HFFc6 (cell line): Measurements from ENCODE around the gene NPEPL1. TPM values are rescaled to one million over a fixed set of nuclear protein-coding genes. Genes with fewer than 3 reads are reported as not detected.
"Not testable (repeated sequence)": the region's sequence is repeated elsewhere in the genome, so short reads cannot be mapped to it uniquely, and the experiment has no call there.

Experiments used
- DNase-seq: peaks from one replicate; pipeline ENCODE4 v3.0.0-alpha.2; 2018
- H3K27ac Mint-ChIP-seq: 2 replicates; pipeline ENCODE4 v1.8.0; 2020; ENCODE audit warnings: mild to moderate bottlenecking, mixed read lengths
- H3K27me3 Mint-ChIP-seq: 2 replicates; pipeline ENCODE4 v1.8.0; 2021; ENCODE audit warnings: mild to moderate bottlenecking, moderate library complexity, mixed read lengths; ENCODE audit not compliant: insufficient read depth
- H3K36me3 Mint-ChIP-seq: 2 replicates; pipeline ENCODE4 v1.8.0; 2021; ENCODE audit warnings: low read depth, mixed read lengths
- H3K4me1 Mint-ChIP-seq: 2 replicates; pipeline ENCODE4 v1.8.0; 2020; ENCODE audit warnings: low read depth, mixed read lengths
- H3K4me3 Mint-ChIP-seq: 2 replicates; pipeline ENCODE4 v1.8.0; 2020; ENCODE audit warnings: mild to moderate bottlenecking, moderate library complexity, mixed read lengths
- H3K9me3 Mint-ChIP-seq: 2 replicates; pipeline ENCODE4 v1.8.0; 2020; ENCODE audit warnings: mild to moderate bottlenecking, mixed read lengths
- total RNA-seq, 6 experiments: library from RNA; stranded (reverse); fragmentation: NEBNext Ultra II Directional; extraction: Animal tissue kit (Norgen Biotek cat#: 25700); gene quantifications; 2 replicates in 1 of 6; 3 replicates in 5 of 6; pipeline ENCODE4 v1.2.3, GENCODE V29; 2021
- TF ChIP-seq, protein P1 (sequence below): fragments of 200-600 bp; sonication (generic); IDR thresholded peaks from 2 replicates; pipeline ENCODE4 v1.5.0; 2021; ENCODE audit warnings: antibody characterized with exemption, mild to moderate bottlenecking

Gene NPEPL1
- total RNA-seq, 6 experiments from 2014 or later, result 12.0 to 17.8 (median 12.6) TPM

DNA sequence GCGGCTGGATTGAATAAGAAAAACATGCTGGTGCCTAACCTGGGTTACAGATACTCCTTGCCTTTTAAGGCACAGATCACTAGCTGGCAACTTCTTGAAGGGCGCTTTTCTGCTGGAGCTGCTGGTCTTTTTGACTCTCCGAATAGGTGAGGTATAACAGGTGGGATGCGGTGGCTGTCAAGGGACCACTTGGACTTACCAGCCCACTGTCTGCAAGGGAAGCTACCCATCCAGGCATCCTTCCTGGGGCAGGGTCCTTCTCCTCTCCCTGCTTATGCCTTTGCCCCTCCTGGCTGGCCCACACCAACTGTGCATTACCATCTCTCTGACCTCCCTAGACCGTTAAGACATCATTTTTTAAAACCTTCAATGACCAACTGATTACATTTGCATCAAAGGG lies 57.4 kb downstream of the NPEPL1 start:
- Mint-ChIP-seq H3K9me3 (no peaks in the 10 kb centered on the region), H3K27me3 (peaks cover 60% of the 10 kb centered on the region), H3K27ac (no peak overlapping the region), H3K4me3 (no peak overlapping the region), H3K36me3 (no peaks in the 10 kb centered on the region), H3K4me1 (no peaks in the 10 kb centered on the region)
- DNase-seq, result no peak
- TF ChIP-seq, protein P1, sequence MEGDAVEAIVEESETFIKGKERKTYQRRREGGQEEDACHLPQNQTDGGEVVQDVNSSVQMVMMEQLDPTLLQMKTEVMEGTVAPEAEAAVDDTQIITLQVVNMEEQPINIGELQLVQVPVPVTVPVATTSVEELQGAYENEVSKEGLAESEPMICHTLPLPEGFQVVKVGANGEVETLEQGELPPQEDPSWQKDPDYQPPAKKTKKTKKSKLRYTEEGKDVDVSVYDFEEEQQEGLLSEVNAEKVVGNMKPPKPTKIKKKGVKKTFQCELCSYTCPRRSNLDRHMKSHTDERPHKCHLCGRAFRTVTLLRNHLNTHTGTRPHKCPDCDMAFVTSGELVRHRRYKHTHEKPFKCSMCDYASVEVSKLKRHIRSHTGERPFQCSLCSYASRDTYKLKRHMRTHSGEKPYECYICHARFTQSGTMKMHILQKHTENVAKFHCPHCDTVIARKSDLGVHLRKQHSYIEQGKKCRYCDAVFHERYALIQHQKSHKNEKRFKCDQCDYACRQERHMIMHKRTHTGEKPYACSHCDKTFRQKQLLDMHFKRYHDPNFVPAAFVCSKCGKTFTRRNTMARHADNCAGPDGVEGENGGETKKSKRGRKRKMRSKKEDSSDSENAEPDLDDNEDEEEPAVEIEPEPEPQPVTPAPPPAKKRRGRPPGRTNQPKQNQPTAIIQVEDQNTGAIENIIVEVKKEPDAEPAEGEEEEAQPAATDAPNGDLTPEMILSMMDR, result no peak

DNA sequence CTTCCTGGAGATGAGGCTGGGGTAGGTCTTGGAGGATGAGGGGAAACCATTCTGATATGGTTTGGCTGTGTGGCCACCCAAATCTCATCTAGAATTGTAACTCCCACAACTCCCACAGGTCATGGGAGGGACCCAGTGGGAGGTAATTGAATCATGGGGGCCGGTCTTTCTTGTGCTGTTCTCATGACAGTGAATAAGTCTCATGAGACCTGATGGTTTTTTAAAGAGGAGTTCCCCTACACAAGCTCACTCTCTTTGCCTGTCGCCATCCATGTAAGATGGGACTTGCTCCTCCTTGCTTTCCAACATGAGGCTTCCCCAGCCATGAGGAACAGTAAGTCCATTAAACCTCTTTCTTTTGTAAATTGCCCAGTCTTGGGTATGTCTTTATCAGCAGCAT lies 58.1 kb downstream of the NPEPL1 start:
- not testable (repeated sequence) for H3K4me3 Mint-ChIP-seq, H3K4me1 Mint-ChIP-seq, DNase-seq, H3K27ac Mint-ChIP-seq, H3K9me3 Mint-ChIP-seq, H3K36me3 Mint-ChIP-seq
- peaks cover 61% of the 10 kb centered on the region for H3K27me3 Mint-ChIP-seq

DNA sequence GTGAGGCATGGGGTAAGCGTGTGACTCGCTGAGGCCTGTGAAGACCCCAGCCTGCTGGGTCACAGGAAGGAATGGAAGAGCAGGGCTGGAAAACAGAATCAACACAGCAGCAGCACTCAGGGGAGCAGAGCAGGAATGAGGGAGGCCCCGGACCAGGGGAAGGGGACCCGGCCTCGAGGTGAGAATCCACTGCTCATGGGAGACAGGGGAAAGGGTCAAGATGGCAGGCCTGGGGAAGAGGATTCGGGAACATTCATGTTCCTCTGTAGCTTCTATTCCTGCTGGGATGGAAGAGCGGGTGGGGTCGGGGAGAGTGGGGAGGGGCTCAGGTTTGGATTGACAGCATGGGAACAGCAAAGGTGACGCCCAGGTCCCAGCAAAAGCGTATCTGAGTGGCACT lies 59.4 kb downstream of the NPEPL1 start:
- H3K4me1 Mint-ChIP-seq, result no peaks in the 10 kb centered on the region
- H3K4me3 Mint-ChIP-seq, result no peak overlapping the region
- TF ChIP-seq, protein P1, result no peak
- H3K36me3 Mint-ChIP-seq, result no peaks in the 10 kb centered on the region
- peaks cover 55% of the 10 kb centered on the region for H3K27me3 Mint-ChIP-seq
- DNase-seq, result no peak
- H3K9me3 Mint-ChIP-seq, result no peaks in the 10 kb centered on the region
- H3K27ac Mint-ChIP-seq, result no peak overlapping the region

DNA sequence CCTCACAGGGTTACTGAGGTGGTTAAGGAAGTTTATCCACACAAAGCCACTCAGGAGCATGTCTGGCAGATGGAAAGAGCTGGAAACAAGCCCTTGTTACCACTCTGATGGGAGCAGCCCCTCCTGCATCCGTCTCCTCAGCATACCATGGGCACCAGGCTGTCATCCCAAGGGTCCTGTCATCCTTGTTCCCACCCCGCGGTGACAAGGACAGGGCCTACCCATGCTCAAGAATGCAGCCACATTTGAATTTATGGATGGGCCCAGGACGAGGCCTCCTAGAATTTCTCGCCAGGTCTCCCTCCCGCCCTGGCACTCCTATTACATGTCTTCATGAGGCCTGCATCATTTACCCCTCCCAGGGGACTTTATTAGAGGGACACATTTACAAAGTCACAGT lies 60.0 kb downstream of the NPEPL1 start:
- Mint-ChIP-seq H3K4me1 (no peaks in the 10 kb centered on the region), H3K36me3 (no peaks in the 10 kb centered on the region), H3K4me3 (no peak overlapping the region), H3K27ac (no peak overlapping the region), H3K9me3 (no peaks in the 10 kb centered on the region), H3K27me3 (peaks cover 50% of the 10 kb centered on the region)
- TF ChIP-seq, protein P1, result no peak
- DNase-seq, result no peak

DNA sequence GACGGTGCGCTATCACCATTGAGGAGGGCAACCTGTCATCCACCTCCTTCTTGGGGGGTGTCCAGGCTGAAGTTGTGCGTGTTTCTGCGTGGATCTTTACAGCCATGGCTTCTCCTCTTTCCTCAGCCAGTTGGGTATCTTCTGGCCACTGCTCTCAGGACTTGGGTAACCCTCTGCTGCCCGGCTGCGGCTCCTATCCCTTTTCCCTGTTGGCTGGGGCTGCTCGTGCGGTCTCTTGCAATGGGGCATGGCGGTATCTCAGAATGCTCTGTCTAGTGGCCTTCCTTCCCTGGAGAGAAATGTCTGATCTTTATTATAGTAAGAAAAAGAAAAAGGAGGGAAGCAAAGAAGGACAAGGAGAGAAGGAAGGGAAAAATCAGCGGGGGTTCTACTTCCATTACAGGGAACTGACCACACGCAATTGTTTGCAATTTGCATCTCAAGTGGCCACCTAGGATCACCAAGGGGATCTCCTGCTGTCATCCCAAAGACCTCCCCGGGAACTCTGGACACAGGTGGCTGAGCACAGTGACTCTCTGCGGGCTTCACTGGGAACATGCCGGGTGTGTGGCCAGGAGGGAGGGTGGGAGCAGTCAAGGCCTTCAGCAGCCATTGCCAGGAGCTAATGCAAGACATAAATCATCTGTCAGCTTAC lies 60.8 kb downstream of the NPEPL1 start:
- TF ChIP-seq, protein P1, result no peak
- no peaks in the 10 kb centered on the region for H3K36me3 Mint-ChIP-seq
- no peak overlapping the region for H3K4me3 Mint-ChIP-seq
- H3K27me3 Mint-ChIP-seq, result peaks cover 51% of the 10 kb centered on the region
- no peak for DNase-seq
- H3K9me3 Mint-ChIP-seq, result no peaks in the 10 kb centered on the region
- H3K27ac Mint-ChIP-seq, result no peak overlapping the region
- H3K4me1 Mint-ChIP-seq, result no peaks in the 10 kb centered on the region

DNA sequence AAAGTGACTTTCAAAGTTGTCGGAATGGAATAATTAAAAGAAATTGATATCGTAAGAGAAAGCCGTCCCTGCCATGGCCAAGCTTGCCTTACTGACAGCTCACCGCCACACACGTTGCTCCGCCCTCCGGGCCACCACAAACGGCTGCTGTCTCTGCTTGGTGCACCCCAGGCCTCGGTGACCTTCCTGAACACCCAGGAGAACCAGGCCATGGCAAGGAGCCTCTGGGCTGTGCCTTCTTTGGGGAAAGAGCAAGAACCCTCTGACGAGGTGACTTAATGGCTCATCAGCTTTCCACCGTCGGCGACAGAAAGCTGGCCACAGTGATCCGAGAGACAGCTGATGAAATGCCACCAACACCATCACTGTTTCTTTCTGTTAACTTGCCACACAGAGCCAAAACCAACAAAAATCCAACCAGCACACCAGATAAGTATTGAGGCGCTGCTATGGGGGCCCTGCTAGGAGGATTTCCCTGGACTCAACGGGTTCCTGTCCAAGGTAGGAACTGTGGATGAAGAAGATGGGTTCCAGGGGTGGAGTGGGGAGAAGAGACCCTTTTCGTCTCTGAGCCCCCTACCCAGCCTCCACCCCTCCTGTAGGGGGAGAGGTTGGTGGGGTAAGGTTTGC lies 61.4 kb downstream of the NPEPL1 start:
- Mint-ChIP-seq H3K27ac (no peak overlapping the region), H3K9me3 (no peaks in the 10 kb centered on the region), H3K36me3 (no peaks in the 10 kb centered on the region), H3K27me3 (peaks cover 54% of the 10 kb centered on the region), H3K4me1 (no peaks in the 10 kb centered on the region), H3K4me3 (no peak overlapping the region)
- DNase-seq, result no peak
- TF ChIP-seq, protein P1, result no peak
